WTC11 (cell line): Measurements from ENCODE around the gene NEB. TPM values are rescaled to one million over a fixed set of nuclear protein-coding genes. Genes with fewer than 3 reads are reported as not detected.

ENCODE experiments used
- ATAC-seq: fragments of 200-7000 bp; cut with Tn5 transposase; 2 replicates; pipeline ENCODE4 v1.10.0; 2021; ENCODE audit warnings: mild to moderate bottlenecking, moderate library complexity
- CTCF ChIA-PET: fragments of 300-600 bp; sonication (Branson Sonifier 250); formaldehyde crosslinking; loops from one replicate; lab custom pipeline; 2021; ENCODE audit warnings: antibody characterized with exemption; lab: Charles Lee
- POLR2A ChIA-PET: fragments of 350-600 bp; sonication (Branson Sonifier 250); formaldehyde crosslinking; loops from one replicate; lab custom pipeline; 2021; ENCODE audit warnings: antibody characterized with exemption; lab: Charles Lee
- DNase-seq: peaks from one replicate; pipeline ENCODE4 v3.0.0; 2021; ENCODE audit warnings: low spot score
- H3K27ac Mint-ChIP-seq: 2 replicates; pipeline ENCODE4 v1.8.0; 2021; ENCODE audit warnings: mixed read lengths
- H3K27me3 Mint-ChIP-seq: 2 replicates; pipeline ENCODE4 v1.8.0; 2021; ENCODE audit warnings: low read depth, mild to moderate bottlenecking, moderate library complexity, mixed read lengths
- H3K36me3 Mint-ChIP-seq: 2 replicates; pipeline ENCODE4 v1.8.0; 2021; ENCODE audit warnings: mixed read lengths
- H3K4me1 Mint-ChIP-seq: 2 replicates; pipeline ENCODE4 v1.8.0; 2022; ENCODE audit warnings: mixed read lengths
- H3K4me3 Mint-ChIP-seq: 2 replicates; pipeline ENCODE4 v1.8.0; 2021; ENCODE audit warnings: mild to moderate bottlenecking, moderate library complexity, mixed read lengths
- H3K9me3 Mint-ChIP-seq: 2 replicates; pipeline ENCODE4 v1.8.0; 2021; ENCODE audit warnings: mixed read lengths
- ATF2 ChIP-seq: sonication (generic); formaldehyde crosslinking; IDR thresholded peaks from 2 replicates; pipeline ENCODE4 v1.8.1; 2022; ENCODE audit warnings: low read depth, missing genetic modification reagents, borderline replicate concordance
- CTCF ChIP-seq: fragments of 200-600 bp; IDR thresholded peaks from 2 replicates; pipeline ENCODE4 v1.8.0; 2022; ENCODE audit warnings: antibody characterized with exemption
- EMX1 ChIP-seq: fragments of 250-450 bp; sonication (Bioruptor Pico); IDR thresholded peaks from 2 replicates; pipeline ENCODE4 v1.8.0; 2021; ENCODE audit warnings: mild to moderate bottlenecking
- IRF2 ChIP-seq: sonication (generic); formaldehyde crosslinking; IDR thresholded peaks from 2 replicates; pipeline ENCODE4 v1.8.0; 2022; ENCODE audit warnings: low read depth, missing genetic modification reagents, borderline replicate concordance
- MXD4 ChIP-seq: fragments of 250-450 bp; sonication (Bioruptor Pico); IDR thresholded peaks from 2 replicates; pipeline ENCODE4 v1.8.0; 2021; ENCODE audit warnings: mild to moderate bottlenecking, moderate library complexity, borderline replicate concordance
- RELA ChIP-seq: sonication (generic); formaldehyde crosslinking; IDR thresholded peaks from 2 replicates; pipeline ENCODE4 v1.8.1; 2022; ENCODE audit warnings: missing genetic modification reagents, mild to moderate bottlenecking, borderline replicate concordance
- RORB ChIP-seq: fragments of 250-450 bp; sonication (Bioruptor Pico); IDR thresholded peaks from 2 replicates; pipeline ENCODE4 v1.9.0; 2021; ENCODE audit warnings: mild to moderate bottlenecking
- SMAD3 ChIP-seq: sonication (generic); formaldehyde crosslinking; IDR thresholded peaks from 2 replicates; pipeline ENCODE4 v1.8.0; 2022; ENCODE audit warnings: missing genetic modification reagents, mild to moderate bottlenecking, borderline replicate concordance
- TCF7 ChIP-seq: sonication (generic); formaldehyde crosslinking; IDR thresholded peaks from 2 replicates; pipeline ENCODE4 v1.8.0; 2022; ENCODE audit warnings: mild to moderate bottlenecking, low read depth, missing genetic modification reagents, moderate library complexity
- TP53 ChIP-seq: sonication (generic); formaldehyde crosslinking; IDR thresholded peaks from 2 replicates; pipeline ENCODE4 v1.8.1; 2023; ENCODE audit warnings: mild to moderate bottlenecking, missing genetic modification reagents
- USF2 ChIP-seq: sonication (generic); formaldehyde crosslinking; IDR thresholded peaks from 2 replicates; pipeline ENCODE4 v1.8.1; 2023; ENCODE audit warnings: mild to moderate bottlenecking, missing genetic modification reagents, moderate library complexity
- ZNF219 ChIP-seq: sonication (generic); formaldehyde crosslinking; IDR thresholded peaks from 2 replicates; pipeline ENCODE4 v1.8.0; 2023; ENCODE audit warnings: missing genetic modification reagents, mild to moderate bottlenecking, borderline replicate concordance
- ZNF671 ChIP-seq: fragments of 250-450 bp; sonication (Bioruptor Pico); IDR thresholded peaks from 2 replicates; pipeline ENCODE4 v1.8.0; 2021; ENCODE audit warnings: mild to moderate bottlenecking
- total RNA-seq: library from RNA; stranded (reverse); gene quantifications from 3 replicates; pipeline ENCODE4 v1.2.3, GENCODE V29; 2021
- TF ChIP-seq, protein P1 (sequence below): fragments of 250-450 bp; sonication (Bioruptor Pico); IDR thresholded peaks from 2 replicates; pipeline ENCODE4 v1.9.0; 2021; ENCODE audit warnings: mild to moderate bottlenecking

NEB gene
- total RNA-seq, 1 experiment from 2014 or later, result 1.9 TPM

- no peak for DNase-seq
- Mint-ChIP-seq H3K27ac (no peak overlapping the region), H3K36me3 (peaks cover 3% of the 10 kb centered on the region), H3K9me3 (peaks cover 6% of the 10 kb centered on the region)
- POLR2A ChIA-PET, result no interaction called here
- ATAC-seq, result no peak
- TF ChIP-seq SMAD3 (CRISPR knock-in tag), result no peak
- no peak for TF ChIP-seq ZNF671 (CRISPR knock-in tag)
- TF ChIP-seq USF2 (CRISPR knock-in tag), result no peak
- no peak for TF ChIP-seq IRF2 (CRISPR knock-in tag)
- TF ChIP-seq ZNF219, result no peak
- no peak for TF ChIP-seq RELA (CRISPR knock-in tag)
- TF ChIP-seq, all 79 proteins: peak for 0
- H3K4me1 Mint-ChIP-seq, result no peaks in the 10 kb centered on the region
- CTCF ChIA-PET, result interaction anchor here (1.7 kb wide), 1 partner anchor 11 kb away, joined by 5 read pairs; no protein-coding TSS in a partner anchor
- H3K27me3 Mint-ChIP-seq, result no peaks in the 10 kb centered on the region
- H3K4me3 Mint-ChIP-seq, result no peak overlapping the region
Measured at GRCh38 chr2:151651274-151651673, 83.0 kb downstream of the NEB start.

- no peak for TF ChIP-seq TCF7
- no peak overlapping the region for H3K27ac Mint-ChIP-seq
- ATAC-seq (no peak), DNase-seq (no peak)
- POLR2A ChIA-PET, result no interaction called here
- no peak overlapping the region for H3K4me3 Mint-ChIP-seq
- CTCF ChIA-PET, result interaction anchor here (1.7 kb wide), 1 partner anchor 10 kb away, joined by 5 read pairs; no protein-coding TSS in a partner anchor
- H3K27me3 Mint-ChIP-seq, result no peaks in the 10 kb centered on the region
- H3K9me3 Mint-ChIP-seq, result peaks cover 6% of the 10 kb centered on the region
- peaks cover 3% of the 10 kb centered on the region for H3K36me3 Mint-ChIP-seq
- H3K4me1 Mint-ChIP-seq, result no peaks in the 10 kb centered on the region
Measured at GRCh38 chr2:151650456-151650855, 83.8 kb downstream of the NEB start.

DNA sequence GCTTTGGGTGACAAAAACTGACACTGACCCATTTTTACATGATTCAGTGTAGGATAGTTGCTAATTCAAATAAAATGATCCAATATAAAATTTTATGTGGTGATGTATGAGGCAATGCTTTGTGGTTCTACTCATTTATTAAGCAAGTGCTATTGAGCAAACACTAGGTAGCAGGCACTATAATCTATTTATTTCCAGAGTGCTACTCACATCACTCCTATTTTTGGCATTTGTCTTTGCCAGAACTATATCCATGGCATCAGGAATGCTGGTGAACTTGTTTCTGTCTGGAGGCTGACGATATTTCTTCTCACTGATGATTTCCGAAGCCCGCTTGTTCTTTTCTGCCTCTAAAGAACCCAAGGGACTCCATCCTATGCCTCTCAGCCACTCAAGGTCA, 84.3 kb downstream of the NEB start:
- ChIA-PET CTCF (no interaction called here), POLR2A (no interaction called here)
- H3K27me3 Mint-ChIP-seq, result no peaks in the 10 kb centered on the region
- TF ChIP-seq EMX1 (CRISPR knock-in tag) (no peak), RORB (CRISPR knock-in tag) (no peak), ZNF219 (no peak), MXD4 (CRISPR knock-in tag) (no peak), CTCF (no peak), ATF2 (CRISPR knock-in tag) (no peak), TP53 (CRISPR knock-in tag) (no peak)
- TF ChIP-seq, protein P1, sequence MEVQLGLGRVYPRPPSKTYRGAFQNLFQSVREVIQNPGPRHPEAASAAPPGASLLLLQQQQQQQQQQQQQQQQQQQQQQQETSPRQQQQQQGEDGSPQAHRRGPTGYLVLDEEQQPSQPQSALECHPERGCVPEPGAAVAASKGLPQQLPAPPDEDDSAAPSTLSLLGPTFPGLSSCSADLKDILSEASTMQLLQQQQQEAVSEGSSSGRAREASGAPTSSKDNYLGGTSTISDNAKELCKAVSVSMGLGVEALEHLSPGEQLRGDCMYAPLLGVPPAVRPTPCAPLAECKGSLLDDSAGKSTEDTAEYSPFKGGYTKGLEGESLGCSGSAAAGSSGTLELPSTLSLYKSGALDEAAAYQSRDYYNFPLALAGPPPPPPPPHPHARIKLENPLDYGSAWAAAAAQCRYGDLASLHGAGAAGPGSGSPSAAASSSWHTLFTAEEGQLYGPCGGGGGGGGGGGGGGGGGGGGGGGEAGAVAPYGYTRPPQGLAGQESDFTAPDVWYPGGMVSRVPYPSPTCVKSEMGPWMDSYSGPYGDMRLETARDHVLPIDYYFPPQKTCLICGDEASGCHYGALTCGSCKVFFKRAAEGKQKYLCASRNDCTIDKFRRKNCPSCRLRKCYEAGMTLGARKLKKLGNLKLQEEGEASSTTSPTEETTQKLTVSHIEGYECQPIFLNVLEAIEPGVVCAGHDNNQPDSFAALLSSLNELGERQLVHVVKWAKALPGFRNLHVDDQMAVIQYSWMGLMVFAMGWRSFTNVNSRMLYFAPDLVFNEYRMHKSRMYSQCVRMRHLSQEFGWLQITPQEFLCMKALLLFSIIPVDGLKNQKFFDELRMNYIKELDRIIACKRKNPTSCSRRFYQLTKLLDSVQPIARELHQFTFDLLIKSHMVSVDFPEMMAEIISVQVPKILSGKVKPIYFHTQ (CRISPR knock-in tag), result no peak
- H3K27ac Mint-ChIP-seq, result no peak overlapping the region
- DNase-seq (no peak), ATAC-seq (no peak)
- H3K9me3 Mint-ChIP-seq, result peaks cover 6% of the 10 kb centered on the region
- no peaks in the 10 kb centered on the region for H3K4me1 Mint-ChIP-seq
- H3K36me3 Mint-ChIP-seq, result peaks cover 3% of the 10 kb centered on the region
- H3K4me3 Mint-ChIP-seq, result no peak overlapping the region
